Brain pericyte (primary cell): ENCODE measurements around the gene GRIK4.

Experiments used
- DNase-seq: peaks from one replicate; pipeline ENCODE4 v3.0.0-alpha.2; 2012; ENCODE audit warnings: low read depth, low spot score

The GRIK4 gene

DNA sequence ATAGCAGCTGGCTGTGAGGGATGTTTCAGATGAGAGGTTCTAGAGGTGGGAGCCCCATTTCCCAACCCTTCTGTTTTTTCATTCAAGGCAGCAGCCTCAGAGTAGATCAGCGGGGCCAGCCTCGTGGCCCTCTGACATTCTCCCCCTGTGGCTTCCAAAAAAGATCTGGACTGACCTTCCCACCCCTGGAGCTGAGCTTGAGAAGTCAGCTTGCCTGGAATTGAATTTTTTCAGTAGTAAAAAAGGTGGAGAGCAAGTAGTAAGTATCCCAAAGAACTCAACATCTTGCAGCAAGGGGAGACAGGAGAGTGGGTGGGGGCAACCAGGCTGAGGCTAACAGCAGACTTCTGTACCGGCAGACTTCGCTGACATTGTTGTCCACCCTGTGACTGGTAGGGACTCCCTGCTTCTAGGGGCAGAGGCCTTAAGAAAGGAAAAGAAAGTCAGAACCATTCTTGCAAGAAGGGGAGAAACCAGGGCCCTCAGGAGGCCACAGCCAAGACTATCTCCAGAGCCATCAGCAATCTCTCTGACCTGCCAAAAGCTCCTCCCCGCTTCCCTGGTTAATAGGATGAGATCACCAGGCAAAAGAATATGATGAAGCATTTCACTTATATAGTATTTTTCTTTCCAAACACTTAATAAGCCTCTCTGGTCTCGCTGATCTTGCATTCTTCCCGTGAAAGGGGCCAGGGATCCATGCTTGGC, 2.0 kb upstream of the GRIK4 start:
- DNase-seq: no peak

DNA sequence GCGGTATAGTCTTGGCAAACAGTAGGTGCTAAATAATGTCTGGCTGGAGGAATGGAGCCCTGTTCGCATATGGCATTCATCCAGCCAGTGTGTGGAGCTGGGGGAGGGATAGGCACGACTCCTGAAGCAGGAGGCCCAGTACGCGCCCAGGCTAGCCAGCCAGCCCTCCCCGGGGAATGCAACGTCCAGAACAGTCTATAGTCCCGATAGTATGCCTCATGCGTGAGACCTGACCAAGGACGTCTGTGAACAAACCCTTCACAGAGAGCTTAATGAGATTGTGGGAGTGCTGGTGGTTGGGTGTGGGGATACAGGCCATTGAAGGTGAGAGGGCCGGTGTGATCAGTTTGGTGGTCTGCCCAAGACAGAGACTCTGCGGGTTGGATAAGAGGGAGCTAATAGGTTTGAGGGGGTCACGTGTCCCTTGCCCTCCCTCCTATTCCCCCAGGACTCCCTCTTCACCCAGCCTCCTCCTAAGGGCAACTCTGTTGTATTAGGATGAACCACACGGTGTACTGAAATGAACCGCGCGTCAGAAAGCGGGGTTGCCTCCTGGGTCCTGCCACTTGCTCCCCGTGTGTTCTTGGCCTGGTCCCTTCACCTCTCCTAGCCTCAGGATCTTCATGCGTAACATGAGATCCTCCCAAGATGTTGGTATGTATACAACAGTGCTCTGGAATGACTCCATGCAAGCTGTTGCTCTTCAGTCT, 987 bp upstream of the GRIK4 start:
- no peak for DNase-seq

DNA sequence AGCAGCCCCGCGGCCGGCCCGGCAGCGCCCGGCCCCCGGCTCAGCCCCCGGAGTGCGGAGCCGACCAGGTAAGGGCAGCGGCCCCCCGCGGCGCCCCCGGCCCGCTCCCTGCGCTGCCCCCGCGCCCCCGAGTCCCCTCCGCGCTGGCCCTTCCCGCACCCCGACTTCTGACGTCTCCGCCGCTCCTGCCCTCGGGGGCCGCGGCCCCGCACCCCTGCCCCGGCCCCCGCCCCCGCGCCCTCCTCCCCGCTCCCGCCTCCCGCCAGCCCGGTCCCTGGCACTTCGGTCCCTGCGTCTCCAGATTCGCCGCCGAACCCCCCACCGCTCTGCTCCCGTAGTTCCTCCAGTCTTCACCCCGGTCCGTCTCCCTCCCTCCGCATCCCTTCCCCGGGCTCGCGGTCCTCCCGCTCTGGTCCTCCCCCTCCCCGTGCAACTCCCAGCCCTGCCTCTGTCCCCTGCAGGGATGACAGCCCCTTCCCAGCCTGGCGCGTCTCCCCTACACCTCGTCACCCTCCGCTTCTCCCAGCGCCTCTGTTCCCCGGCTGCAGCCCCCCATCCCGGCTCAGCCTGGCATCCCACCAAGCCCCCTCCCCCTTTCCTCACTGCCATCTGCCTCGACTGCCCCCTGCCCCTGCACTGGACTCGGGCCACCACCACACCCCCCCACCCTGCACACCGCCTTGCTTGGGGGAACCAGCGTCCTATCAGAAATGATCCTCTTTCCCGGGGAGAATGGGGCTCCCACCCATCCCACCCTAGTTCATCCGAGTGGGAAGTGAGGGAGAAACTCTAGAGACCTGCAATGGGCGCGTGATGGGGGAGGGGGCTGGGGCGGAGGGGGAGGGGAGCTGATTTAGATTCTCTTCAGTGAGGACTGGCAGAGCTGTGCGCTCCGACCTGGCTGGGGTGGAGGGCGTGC, 531 bp downstream of the GRIK4 start:
- no peak for DNase-seq

DNA sequence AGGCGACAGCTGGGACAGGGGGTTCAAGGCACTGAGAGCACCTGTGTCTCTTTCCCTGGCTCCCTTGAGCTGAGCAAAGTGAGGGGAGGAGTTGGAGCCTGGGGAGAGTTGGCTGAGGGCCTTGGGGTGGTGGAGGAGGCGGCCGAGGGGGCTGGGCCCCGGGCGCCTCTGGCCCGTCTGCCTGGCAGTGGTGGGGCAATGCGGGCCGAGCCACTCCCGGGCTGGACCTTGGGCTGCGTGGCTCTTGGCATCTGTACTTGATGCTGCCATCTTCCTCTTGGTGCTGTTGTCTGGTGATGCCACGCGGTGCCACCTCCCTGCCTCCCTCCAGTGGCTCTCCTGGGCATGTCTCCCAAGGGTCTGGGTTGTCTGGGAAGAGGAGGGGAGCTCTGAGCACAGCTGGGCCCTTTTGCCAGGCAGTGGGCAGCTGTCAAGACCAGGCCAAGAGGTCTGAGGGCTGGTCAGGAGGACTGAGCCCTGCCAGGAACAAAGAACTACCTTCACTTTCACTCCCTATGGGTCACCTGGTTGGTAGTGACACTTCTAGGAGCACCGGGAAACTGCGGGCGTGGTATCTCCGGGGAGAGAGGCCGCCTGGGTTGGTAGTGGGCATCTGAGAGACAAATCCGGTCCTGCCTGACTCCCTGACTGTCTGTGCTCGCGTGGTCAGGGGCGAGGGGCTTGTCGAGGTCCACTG, 1.3 kb downstream of the GRIK4 start:
- DNase-seq: no peak

DNA sequence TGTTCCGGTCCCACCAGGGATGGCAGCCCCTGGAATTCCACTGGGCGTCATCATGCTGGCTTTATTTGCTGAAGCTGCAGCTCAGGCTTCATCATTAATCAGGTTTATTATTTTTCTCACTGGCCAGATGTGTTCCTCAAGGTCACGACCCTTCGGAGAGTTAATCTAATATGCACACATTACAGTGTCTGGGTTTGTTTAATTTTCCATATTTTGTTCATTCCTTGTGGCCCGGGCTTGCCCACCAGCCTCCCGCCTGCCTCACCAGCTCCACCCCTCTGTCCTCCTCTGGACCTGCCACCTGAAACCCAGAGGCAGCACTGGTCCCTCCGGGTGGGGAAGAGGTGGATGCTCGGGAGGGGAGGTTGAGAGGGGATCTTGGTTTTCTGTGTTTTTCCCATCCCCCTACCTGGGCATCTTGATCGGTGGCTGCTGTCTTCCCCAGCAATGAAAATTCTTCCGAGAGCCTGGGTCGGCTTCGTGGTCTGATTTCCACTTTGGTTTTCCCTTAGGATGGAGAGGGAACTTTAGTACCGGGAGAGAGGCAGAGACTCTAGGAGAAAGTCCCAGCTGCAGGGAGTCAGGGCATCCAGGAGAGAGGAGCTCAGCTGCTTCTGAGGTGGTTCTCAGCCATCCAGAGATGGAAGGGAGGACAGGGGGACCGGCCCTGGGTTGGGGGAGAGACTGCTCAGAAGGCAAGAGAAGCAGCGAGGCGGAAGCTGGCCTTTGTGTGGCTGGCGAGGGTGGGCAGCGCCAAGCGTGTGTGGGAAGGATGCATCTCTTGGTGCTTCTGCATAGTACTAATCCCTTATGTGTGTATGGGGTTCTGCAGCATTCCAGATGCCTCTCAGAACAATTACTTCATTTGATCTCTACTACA, 2.1 kb downstream of the GRIK4 start:
- no peak for DNase-seq

DNA sequence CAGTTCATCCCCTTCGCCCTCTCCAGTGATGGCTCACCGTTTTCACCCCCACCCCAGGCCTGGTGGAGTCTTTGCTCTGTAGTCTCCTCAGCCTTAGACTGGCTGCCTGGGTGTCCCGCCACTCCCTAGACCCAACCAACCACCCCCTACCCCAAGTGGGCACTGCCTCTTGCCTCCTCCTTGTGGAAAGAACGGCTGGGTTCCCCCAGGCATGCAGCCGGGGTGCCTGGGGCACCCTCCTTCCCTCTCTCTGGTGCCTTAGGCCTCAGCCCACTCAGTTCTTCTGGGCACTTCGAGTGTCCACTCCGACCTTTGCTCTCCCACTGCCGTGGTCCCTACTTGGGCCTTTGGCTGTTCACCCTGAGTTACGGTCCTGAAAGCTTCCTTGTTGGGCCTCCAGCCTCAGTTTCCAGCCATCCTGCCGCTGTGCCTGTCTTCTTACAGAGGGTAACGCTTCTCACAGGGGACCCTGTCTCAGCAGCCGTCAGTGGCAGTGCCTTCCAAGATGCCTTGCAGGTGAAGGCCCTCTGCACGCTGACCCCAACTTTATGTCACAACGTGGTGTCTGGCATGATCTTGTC, 3.1 kb downstream of the GRIK4 start:
- DNase-seq: no peak

- no peak for DNase-seq
These were observed 3.7 kb downstream of the GRIK4 start for GRCh38 chr11:120515186-120515723.

- no peak for DNase-seq
These were observed 5.2 kb downstream of the GRIK4 start for GRCh38 chr11:120516461-120517389.

DNA sequence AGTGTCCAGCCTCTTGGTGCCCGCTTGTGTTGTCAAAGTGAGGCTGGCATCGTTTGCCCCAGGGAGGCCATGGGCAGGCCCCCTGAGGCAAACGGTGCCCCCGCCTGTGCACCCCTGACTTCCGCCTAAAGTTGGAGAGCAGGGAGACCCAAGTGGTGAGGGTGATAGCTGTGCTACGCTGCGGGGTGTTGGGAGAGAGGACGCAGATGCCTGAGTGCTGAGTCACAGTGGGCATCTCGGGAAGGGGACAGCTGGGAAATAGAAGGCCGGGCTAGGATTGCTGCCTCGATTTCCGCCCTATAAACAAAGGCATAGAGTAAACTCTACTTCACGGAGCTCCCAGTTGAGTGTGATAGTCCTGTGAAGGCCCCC, 5.8 kb downstream of the GRIK4 start:
- DNase-seq: no peak

DNA sequence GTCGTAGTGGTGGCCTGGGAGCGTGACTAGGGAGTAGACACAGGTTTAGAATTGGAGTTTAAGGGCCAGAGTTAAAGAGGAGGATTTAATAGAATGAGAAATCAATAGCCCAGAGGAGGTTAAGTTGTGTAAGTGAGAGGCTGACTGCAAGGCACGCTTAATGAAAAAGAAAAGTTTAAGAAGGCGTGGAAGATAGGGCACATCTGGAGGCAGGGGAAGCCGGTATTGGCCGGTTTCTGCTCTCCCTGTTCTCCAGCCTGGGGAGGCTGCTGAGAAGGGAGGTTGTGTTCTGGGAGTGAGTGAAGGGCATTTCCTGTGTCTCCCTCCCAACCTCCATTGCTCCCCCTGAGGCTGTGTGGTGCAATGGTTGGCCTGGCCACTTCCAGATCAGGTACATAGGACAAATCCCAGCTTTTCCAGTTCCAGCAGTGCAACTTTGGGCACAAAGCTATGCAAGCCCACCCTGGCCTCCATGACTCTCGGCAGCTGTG, 6.3 kb downstream of the GRIK4 start:
- no peak for DNase-seq

GRCh38 chr11:120518356-120518755, 6.8 kb downstream of the GRIK4 start:
- DNase-seq: no peak

GRCh38 chr11:120519474-120519873, 7.9 kb downstream of the GRIK4 start:
- DNase-seq: no peak

- DNase-seq: no peak
These were observed 8.7 kb downstream of the GRIK4 start for GRCh38 chr11:120520091-120520822.

DNA sequence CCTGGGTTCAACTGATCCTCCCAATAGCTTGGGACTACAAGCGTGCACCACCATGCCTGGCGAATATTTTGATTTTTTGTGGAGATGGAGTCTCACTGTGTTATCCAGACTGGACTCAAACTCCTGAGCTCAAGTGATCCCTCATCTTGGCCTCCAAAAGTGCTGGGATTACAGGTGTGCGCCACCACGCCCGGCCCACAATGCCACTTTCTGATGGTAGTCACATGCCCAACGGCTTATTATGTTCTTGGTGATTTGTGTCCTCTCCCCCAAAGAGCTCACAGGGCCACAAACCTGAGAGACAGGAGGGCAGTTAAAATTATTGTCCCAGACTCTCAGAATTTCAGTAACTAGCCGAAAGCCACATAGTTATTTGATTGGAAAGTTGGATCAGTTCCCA, 9.6 kb downstream of the GRIK4 start:
- DNase-seq: no peak

- no peak for DNase-seq
These were observed 10.5 kb downstream of the GRIK4 start for GRCh38 chr11:120522021-120522420.

DNA sequence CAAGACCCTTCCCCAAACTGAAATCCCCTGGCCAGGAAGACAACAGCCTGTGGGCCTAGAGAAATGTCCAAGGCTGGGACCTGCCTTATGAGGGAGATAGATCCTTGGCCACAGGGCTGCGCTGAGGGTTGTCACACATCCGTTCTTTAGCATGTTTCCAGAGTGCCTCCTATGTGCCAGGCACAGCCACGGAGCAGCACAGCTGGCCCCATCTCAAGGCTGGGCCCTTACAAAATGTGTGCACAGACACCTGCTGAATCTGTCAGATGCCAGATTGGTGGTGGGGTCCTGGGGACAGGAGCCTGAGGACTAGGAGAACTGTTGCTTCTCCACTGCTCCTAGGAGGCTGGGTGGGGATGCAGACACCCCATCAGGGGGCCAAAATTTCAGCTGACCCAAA, 11.2 kb downstream of the GRIK4 start:
- DNase-seq: no peak

DNA sequence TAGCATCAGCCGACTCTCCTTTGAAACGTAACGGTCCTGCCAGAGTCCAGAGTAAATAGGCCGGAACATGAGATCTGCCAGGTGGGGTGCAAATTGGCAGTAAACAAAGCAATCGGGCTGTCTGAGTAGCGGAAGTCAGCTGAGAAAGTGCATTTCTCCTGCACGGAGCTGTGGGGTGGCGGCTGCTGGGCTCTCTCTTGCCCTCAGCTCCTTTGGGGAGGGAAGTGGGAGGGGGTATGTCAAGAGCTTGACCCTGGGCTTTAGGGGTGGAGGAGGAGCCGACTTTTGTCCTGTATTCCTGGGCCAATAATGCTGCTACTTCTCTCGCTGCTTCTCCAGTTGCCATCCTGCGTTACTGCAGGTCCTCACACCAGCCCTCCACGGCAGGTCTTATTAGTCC, 11.6 kb downstream of the GRIK4 start:
- no peak for DNase-seq

DNA sequence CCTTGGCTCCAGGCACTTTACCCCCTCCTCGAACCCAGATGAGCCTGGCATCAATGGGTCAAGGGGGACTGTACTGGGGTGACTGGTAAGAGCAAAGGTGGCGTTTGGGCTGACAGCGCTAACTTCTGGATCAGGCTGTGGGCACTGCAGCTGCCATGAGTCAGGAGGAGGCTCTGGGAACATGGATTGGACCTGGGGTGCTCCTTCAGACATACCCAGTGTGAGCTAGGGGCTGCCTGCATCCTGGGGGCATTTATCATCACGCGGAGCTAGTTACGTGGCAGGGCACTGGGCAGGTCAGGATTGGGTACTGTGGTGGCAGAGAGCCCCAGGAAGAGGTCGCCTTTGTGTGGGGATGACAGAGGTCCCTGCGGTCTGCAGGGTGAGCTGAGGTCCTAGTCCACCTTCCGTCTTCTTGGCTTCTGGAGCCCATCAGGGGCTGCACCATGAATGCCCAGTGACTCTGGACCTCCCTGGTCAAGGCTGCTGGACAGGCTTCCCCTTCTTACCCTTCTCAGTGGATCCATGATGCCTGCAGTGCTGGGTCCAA, 13.1 kb downstream of the GRIK4 start:
- DNase-seq: no peak
